Activated CD4-positive, alpha-beta T cell treated with anti-CD3 and anti-CD28 coated beads for 4 hours (primary cell): Measurements from ENCODE around the gene VKORC1L1.
A peak's percentile ranks its signal among the peaks of the same experiment; 100 is the strongest.
"Not testable (repeated sequence)": the region's sequence is repeated elsewhere in the genome, so short reads cannot be mapped to it uniquely, and the experiment has no call there.

Experiments used
- DNase-seq, 2 donors: peaks; one replicate each; pipeline ENCODE4 v3.0.0-alpha.2; 2020

Gene VKORC1L1

GRCh38 chr7:65872776-65873581 lies at the start of gene VKORC1L1:
Gene VKORC1L1, plus strand, starts transcription at chr7:65873074. Its CDS starts 298 bp downstream, at chr7:65873372.
- peak; percentile 93 to 94 for DNase-seq

GRCh38 chr7:65827366-65827765 lies 45.5 kb upstream of the VKORC1L1 start:
- no peak for DNase-seq

GRCh38 chr7:65832281-65832680 lies 40.6 kb upstream of the VKORC1L1 start:
- no peak for DNase-seq

GRCh38 chr7:65836684-65837083 lies 36.2 kb upstream of the VKORC1L1 start:
- not testable (repeated sequence) for DNase-seq

DNA sequence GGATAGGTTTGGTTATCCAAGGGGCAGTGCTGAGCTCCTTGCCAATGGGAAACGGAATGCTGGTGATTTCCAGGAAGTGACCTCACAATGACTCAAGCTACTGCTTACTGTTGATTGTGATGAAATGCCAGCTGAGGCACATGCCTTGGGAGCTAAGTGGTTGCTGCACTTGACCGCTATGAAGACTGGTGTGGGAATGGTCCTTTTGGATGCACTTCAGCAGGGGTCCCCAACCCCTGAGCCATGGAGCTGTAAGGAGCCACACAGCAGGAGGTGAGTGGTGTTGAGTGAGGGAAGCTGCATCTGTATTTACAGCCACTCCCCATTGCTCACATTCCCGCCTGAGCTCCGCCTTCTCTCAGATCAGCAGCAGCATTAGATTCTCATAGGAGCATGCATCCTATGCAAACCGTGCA lies 35.3 kb upstream of the VKORC1L1 start:
- DNase-seq: not testable (repeated sequence)

- DNase-seq: no peak
Observed at GRCh38 chr7:65839846-65840245, 33.0 kb upstream of the VKORC1L1 start.

DNA sequence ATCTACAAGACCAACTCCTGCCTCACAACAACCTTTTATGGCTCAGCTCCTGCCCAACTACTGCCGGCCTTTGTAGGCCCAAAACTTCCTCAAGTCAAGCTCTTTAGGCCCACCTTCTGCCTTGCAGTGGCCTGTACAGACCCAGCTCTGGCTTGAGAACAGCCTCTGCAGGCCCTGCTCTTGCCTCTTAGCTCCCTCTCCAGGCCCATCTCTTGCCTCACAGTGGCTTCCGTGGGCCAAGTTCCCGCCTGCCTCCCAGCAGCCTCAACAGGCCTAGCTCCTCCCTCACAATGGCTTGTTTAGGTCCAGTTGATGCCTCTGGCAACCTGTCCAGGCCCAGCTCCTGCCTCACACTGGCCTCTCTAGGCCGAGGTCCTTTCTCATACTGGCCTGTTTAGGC lies 32.4 kb upstream of the VKORC1L1 start:
- DNase-seq: no peak

GRCh38 chr7:65843616-65844015 lies 29.3 kb upstream of the VKORC1L1 start:
- DNase-seq: not testable (repeated sequence)

GRCh38 chr7:65846008-65846570 lies 26.8 kb upstream of the VKORC1L1 start:
- DNase-seq: no peak

GRCh38 chr7:65853426-65853825 lies 19.4 kb upstream of the VKORC1L1 start:
- not testable (repeated sequence) for DNase-seq

GRCh38 chr7:65853892-65854291 lies 19.0 kb upstream of the VKORC1L1 start:
- not testable (repeated sequence) for DNase-seq

GRCh38 chr7:65857321-65857894 lies 15.5 kb upstream of the VKORC1L1 start:
- DNase-seq: not testable (repeated sequence)

DNA sequence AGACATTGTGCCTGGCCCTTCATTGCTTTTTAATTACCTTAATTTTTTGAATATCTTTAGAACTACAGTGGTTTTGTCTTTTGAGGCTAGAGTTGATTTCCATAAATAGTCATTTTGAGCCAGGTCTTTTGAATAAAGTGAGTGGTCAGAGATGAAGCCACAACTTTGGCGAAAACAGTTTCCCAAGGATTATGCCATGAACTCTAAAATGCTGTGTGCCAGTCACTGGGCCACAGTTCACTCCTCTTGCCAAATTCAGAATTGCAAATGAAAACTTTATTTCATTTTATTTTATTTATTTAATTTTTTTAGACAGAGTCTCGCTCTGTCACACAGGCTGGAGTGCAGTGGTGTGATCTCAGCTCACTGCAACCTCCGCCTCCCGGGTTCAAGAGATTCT lies 14.2 kb upstream of the VKORC1L1 start:
- DNase-seq: not testable (repeated sequence)

GRCh38 chr7:65866244-65866643 lies 6.6 kb upstream of the VKORC1L1 start:
- not testable (repeated sequence) for DNase-seq

DNA sequence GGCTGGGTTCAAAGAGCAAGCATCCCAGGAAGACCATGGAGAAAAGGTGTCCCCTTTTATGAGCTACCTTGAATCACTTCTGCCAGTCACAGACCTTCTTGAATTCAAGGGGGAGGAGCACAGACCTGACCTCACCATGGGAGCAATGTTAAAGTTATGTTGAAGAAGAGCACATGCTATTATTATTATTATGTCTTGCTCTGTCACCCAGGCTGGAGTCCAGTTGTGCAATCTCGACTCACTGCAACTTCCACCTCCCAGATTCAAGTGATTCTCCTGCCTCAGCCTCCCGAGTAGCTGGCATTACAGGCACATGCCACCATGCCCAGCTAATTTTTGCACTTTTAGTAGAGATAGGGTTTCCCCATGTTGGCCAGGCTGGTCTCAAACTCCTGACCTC lies 5.2 kb upstream of the VKORC1L1 start:
- DNase-seq: not testable (repeated sequence)

DNA sequence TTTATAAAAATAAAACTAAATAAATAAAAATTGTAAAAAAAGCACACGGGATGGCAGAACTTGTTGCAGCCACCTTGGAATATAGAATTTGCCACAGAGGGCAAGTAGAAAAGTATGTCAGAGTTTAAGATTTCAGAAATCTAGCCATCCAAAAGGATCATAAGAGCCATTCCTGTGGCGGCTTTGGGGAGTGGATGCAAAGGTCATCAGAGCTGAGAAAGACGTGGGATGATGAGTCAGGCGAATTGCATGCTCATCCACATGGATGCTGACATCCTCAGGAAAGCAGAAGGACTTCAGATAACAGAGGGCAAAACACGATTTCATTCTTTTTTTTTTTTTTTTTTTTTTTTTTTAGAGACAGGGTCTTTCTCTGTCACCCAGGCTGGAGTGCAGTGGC lies 3.6 kb upstream of the VKORC1L1 start:
- not testable (repeated sequence) for DNase-seq

DNA sequence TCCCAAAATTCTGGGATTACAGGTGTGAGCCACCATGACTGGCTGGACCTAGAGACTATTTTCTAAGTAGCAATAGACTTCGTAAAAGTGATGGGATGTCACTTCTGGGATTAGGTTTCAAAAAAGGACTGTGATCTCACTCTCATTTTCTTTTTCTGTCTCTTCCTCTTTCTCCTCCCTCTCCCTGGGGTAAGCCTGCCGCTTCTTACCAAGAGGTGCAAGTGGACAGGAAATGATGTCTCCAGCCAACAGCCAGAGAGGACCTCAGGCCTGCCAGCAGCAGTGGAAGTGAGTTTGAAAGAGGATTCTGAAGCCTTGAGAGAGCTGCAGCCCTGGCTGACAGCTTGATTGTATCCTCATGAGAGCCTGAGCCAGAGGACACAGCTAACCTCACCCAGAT lies 1.4 kb upstream of the VKORC1L1 start:
- not testable (repeated sequence) for DNase-seq

GRCh38 chr7:65873582-65874193 lies 814 bp downstream of the VKORC1L1 start:
- peak in 1 of 2 donors; percentile 14 for DNase-seq

DNA sequence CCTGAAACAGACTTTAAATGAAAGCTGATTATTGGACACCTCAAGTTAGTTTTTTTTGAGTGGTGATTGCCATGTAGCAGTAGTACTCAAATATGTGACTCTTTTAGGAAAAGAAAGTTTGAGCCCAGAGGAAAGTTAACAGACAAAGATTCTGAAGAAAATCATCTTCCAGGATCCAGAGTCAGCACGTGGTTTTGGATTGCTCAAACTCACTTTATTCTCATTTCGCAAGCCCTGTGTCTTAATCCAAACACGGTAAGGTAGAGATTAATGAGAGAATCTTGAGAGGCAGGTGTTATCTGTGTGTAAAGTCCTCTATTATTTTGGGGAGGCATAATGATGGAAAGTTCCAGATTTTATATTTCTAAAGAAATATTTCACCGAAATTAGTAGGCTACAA lies 2.8 kb downstream of the VKORC1L1 start:
- DNase-seq: not testable (repeated sequence)

GRCh38 chr7:65879292-65880153 lies 6.6 kb downstream of the VKORC1L1 start:
- DNase-seq: not testable (repeated sequence)

GRCh38 chr7:65880242-65880641 lies 7.4 kb downstream of the VKORC1L1 start:
- DNase-seq: not testable (repeated sequence)

DNA sequence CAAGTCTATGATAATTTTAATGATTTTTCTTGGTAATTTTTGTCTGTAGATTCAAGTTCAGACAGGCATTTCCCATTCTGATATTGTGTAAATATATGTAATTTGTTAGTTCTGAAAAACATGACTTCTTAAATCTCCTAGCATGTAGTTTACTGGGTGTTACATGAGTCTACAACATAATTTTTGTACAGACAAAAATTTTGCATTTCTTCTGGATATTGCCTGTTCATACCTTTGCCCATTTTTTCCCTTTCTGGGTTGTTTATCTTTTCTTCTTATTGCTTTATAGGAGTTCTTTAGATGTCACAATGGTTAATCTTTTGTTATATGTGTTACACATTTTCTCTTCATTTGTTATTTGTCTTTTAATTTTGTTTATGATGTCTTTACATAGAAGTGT lies 12.1 kb downstream of the VKORC1L1 start:
- not testable (repeated sequence) for DNase-seq
